Urinary bladder (tissue), 4 donors: ENCODE data around the gene ADARB1. TPM values are rescaled to one million over a fixed set of nuclear protein-coding genes. Genes with fewer than 3 reads are reported as not detected.

Experiments used
- DNase-seq: peaks from one replicate; pipeline ENCODE4 v3.0.0-alpha.2; 2015; ENCODE audit errors: extremely low spot score
- H3K27ac ChIP-seq: one replicate; pipeline ENCODE4 v1.5.1; 2013; ENCODE audit warnings: low read depth, mild to moderate bottlenecking, moderate library complexity
- H3K36me3 ChIP-seq: one replicate; pipeline ENCODE4 v1.6.1; 2013; ENCODE audit warnings: mild to moderate bottlenecking, moderate library complexity; ENCODE audit not compliant: insufficient read depth
- H3K4me1 ChIP-seq: one replicate; pipeline ENCODE4 v1.6.1; 2013; ENCODE audit warnings: mild to moderate bottlenecking, moderate library complexity; ENCODE audit not compliant: insufficient read depth
- H3K4me3 ChIP-seq: one replicate; pipeline ENCODE4 v1.5.1; 2013; ENCODE audit warnings: low read depth, low read length
- WGBS: extraction: QIAGEN DNeasy Blood & Tissue Kit; methylation state at CpG from one replicate; pipeline ENCODE4 v1.1.7; 2013; 5-methylcytosine and 5-hydroxymethylcytosine counted together
- polyA plus RNA-seq: library from polyadenylated mRNA; stranded (reverse); fragments of 200-250 nt; gene quantifications from one replicate; pipeline ENCODE4 v1.2.3, GENCODE V29; 2013
- total RNA-seq: library from RNA; depleted of rRNA; stranded (reverse); fragments of >200 nt; gene quantifications from one replicate; pipeline ENCODE4 v1.2.3, GENCODE V29; 2014
- donor health status: healthy with polysubstance abuse.
- donor health status: healthy.

ADARB1 gene
- total and polyA plus RNA-seq, 2 donors: 35.3 to 79.8 TPM

GRCh38 chr21:45262041-45262581, 187.7 kb downstream of the ADARB1 start:
- peaks cover 9% of the 10 kb centered on the region for H3K36me3 ChIP-seq
- H3K4me3 ChIP-seq: no peak overlapping the region
- no peak for DNase-seq
- H3K4me1 ChIP-seq: no peaks in the 10 kb centered on the region
- H3K27ac ChIP-seq: no peak overlapping the region
- 90% methylated on average over 7 of the region's 7 CpGs for WGBS

GRCh38 chr21:45262616-45263015, 188.2 kb downstream of the ADARB1 start:
- no peaks in the 10 kb centered on the region for H3K4me1 ChIP-seq
- no peak overlapping the region for H3K27ac ChIP-seq
- no peak for DNase-seq
- H3K4me3 ChIP-seq: no peak overlapping the region
- WGBS: 84% methylated on average over 11 of the region's 11 CpGs
- H3K36me3 ChIP-seq: peaks cover 9% of the 10 kb centered on the region

GRCh38 chr21:45263534-45263933, 189.2 kb downstream of the ADARB1 start:
- no peaks in the 10 kb centered on the region for H3K4me1 ChIP-seq
- 92% methylated on average over 6 of the region's 6 CpGs for whole genome bisulfite sequencing
- DNase-seq: no peak
- H3K36me3 ChIP-seq: peaks cover 9% of the 10 kb centered on the region
- H3K4me3 ChIP-seq: no peak overlapping the region
- H3K27ac ChIP-seq: no peak overlapping the region

- H3K27ac ChIP-seq: no peak overlapping the region
- DNase-seq: no peak
- no peak overlapping the region for H3K4me3 ChIP-seq
- H3K36me3 ChIP-seq: peaks cover 9% of the 10 kb centered on the region
- 87% methylated on average over 23 of the region's 23 CpGs for WGBS
- no peaks in the 10 kb centered on the region for H3K4me1 ChIP-seq
Measured at GRCh38 chr21:45264146-45264911, 189.9 kb downstream of the ADARB1 start.

GRCh38 chr21:45264912-45265515, 190.6 kb downstream of the ADARB1 start:
- DNase-seq: no peak
- H3K4me1 ChIP-seq: no peaks in the 10 kb centered on the region
- 94% methylated on average over 34 of the region's 34 CpGs for WGBS
- no peak overlapping the region for H3K4me3 ChIP-seq
- no peak overlapping the region for H3K27ac ChIP-seq
- H3K36me3 ChIP-seq: peaks cover 9% of the 10 kb centered on the region

GRCh38 chr21:45265721-45266517, 191.5 kb downstream of the ADARB1 start:
- no peak for DNase-seq
- Histone ChIP-seq H3K27ac (no peak overlapping the region), H3K4me1 (no peaks in the 10 kb centered on the region), H3K36me3 (peaks cover 15% of the 10 kb centered on the region), H3K4me3 (no peak overlapping the region)
- WGBS: 95% methylated on average over 36 of the region's 36 CpGs

- no peak for DNase-seq
- Histone ChIP-seq H3K4me1 (no peaks in the 10 kb centered on the region), H3K36me3 (peaks cover 17% of the 10 kb centered on the region), H3K27ac (no peak overlapping the region), H3K4me3 (no peak overlapping the region)
- WGBS: 90% methylated on average over 41 of the region's 41 CpGs
Measured at GRCh38 chr21:45266518-45267389, 192.4 kb downstream of the ADARB1 start.

GRCh38 chr21:45267390-45267760, 193.0 kb downstream of the ADARB1 start:
- 95% methylated on average over 16 of the region's 16 CpGs for WGBS
- peaks cover 17% of the 10 kb centered on the region for H3K36me3 ChIP-seq
- no peak overlapping the region for H3K27ac ChIP-seq
- H3K4me3 ChIP-seq: no peak overlapping the region
- H3K4me1 ChIP-seq: no peaks in the 10 kb centered on the region
- no peak for DNase-seq

- no peak overlapping the region for H3K4me3 ChIP-seq
- DNase-seq: no peak
- H3K4me1 ChIP-seq: no peaks in the 10 kb centered on the region
- 96% methylated on average over 13 of the region's 13 CpGs for WGBS
- peaks cover 13% of the 10 kb centered on the region for H3K36me3 ChIP-seq
- H3K27ac ChIP-seq: no peak overlapping the region
Measured at GRCh38 chr21:45269861-45270260, 195.5 kb downstream of the ADARB1 start.

GRCh38 chr21:45270306-45270821, 196.0 kb downstream of the ADARB1 start:
- 98% methylated on average over 13 of the region's 13 CpGs for WGBS
- H3K4me1 ChIP-seq: no peaks in the 10 kb centered on the region
- no peak overlapping the region for H3K4me3 ChIP-seq
- H3K36me3 ChIP-seq: peaks cover 8% of the 10 kb centered on the region
- no peak overlapping the region for H3K27ac ChIP-seq
- no peak for DNase-seq
